GM10266 (cell line): ENCODE results near the gene CLDN10.

Experiments
- DNase-seq: peaks from one replicate; pipeline ENCODE4 v3.0.0; 2012; ENCODE audit errors: extremely low spot score
- TF ChIP-seq, protein P1 (sequence below): IDR thresholded peaks from 2 replicates; pipeline ENCODE4 v1.5.1; 2012; ENCODE audit warnings: mild to moderate bottlenecking, low read depth; ENCODE audit not compliant: control insufficient read depth, insufficient read depth; ENCODE audit errors: missing control alignments

The CLDN10 gene

DNA sequence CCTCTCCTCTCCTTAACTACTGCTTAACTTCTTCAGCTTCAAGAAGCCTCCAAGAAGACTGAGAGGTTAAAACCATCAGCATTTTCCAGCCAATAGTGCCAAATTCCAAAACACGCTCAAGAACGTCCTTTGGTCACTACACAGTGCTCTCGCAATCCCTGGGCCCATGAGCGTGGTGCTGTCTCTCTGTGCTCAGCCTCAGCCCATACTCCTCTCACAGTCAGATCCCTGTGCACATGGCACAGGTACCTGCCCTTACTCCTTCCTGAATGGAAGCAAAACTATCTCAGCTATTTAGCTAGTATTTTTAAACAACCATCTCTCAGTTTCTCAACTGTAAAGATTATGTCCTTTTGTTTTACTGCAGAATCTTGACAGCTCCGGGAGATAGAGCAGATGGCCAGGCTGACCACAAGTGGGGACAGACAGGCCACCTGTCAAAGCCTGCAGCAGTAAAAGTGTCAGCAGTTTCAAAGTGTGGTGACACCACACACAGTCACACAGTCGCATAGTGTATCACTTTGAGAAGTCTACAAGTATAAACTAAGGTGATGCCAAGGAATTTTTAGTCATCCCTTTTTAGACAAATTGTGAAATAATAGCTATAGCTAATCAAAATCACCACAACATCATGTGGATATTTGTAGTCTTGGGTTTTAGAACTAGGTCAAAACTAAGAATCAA, 56.3 kb downstream of the CLDN10 start:
- DNase-seq, result no peak
- TF ChIP-seq, protein P1, sequence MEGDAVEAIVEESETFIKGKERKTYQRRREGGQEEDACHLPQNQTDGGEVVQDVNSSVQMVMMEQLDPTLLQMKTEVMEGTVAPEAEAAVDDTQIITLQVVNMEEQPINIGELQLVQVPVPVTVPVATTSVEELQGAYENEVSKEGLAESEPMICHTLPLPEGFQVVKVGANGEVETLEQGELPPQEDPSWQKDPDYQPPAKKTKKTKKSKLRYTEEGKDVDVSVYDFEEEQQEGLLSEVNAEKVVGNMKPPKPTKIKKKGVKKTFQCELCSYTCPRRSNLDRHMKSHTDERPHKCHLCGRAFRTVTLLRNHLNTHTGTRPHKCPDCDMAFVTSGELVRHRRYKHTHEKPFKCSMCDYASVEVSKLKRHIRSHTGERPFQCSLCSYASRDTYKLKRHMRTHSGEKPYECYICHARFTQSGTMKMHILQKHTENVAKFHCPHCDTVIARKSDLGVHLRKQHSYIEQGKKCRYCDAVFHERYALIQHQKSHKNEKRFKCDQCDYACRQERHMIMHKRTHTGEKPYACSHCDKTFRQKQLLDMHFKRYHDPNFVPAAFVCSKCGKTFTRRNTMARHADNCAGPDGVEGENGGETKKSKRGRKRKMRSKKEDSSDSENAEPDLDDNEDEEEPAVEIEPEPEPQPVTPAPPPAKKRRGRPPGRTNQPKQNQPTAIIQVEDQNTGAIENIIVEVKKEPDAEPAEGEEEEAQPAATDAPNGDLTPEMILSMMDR, result no peak

DNA sequence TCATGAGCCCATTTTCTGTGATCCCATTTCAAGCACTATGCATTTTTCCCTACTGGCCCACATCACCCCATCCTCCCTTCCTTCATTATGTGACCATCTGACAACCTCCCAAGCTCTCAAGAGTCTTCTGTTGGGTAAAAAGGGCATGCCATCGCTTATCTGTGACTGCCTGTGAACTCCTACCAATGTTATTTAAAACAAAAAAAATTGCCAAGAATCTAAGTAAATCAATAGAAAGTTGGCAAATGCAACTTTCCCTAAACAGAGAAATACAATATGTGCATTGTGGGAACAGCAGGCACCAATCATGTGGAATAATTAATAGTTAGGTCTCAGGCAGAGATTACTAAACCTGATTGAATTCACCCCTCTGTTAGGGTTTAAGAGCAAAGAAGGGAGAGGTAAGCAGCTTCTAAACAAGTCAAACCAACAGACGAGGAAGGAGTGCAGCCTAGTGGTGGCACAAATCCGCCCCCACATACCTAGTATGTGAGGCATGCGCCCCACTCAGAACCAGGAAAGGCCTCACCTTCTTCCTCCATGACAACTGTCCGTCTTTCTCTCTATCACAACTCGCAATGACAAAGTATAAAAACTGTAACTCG, 62.2 kb downstream of the CLDN10 start:
- DNase-seq, result no peak
- TF ChIP-seq, protein P1, result no peak

DNA sequence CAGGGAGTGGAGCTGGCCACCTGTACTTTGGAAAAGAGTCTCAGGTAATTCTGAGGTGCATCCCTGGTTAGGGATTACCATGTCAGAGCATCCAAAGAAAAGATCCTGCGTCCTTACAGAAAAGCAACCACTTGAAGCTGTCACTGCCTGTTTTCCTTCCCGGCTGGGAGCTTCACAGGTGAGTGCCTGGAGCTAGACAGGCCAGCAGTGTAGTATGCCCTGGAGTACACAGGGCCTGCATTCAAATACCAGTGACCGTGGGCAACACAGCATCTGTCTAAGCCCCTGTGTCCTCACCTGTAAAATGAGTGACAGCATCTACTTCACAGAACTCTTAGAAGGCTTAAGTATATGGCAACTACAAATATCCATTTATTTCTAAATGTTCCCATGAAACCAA, 63.0 kb downstream of the CLDN10 start:
- no peak for DNase-seq
- TF ChIP-seq, protein P1, result no peak

DNA sequence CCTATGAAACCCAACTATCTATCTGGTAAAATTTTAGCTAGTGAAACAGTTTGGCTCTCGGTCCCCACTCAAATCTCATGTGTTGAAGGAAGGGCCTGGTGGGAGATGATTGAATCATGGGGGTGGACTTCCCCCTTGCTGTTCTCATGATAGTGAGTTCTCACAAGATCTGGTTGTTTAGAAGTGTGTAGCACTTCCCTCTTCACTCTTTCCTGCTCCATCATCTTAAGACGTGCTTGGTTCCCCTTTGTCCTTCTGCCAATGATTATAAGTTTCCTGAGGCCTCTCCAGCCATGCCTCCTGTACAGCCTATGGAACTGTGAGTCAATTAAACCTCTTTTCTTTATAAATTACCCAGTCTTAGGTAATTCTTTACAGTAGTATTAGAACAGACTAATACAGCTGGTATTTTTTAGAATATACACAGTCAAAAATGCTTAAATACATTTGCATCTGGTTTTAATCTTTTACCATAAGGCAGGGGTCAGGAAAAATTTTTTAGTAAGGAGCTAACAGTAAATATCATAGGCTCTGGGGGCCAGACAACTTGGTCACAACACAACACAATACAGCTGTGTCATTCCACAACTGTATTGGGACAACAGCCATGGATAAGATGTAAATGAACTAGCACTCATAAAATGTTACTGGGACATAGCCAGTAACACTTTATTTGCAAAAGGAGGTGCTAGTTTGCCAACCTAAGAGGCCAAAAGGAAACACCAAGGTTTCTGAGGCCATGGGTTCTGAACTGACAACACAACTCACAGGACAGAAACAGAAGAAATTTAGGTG, 67.7 kb downstream of the CLDN10 start:
- DNase-seq, result no peak

DNA sequence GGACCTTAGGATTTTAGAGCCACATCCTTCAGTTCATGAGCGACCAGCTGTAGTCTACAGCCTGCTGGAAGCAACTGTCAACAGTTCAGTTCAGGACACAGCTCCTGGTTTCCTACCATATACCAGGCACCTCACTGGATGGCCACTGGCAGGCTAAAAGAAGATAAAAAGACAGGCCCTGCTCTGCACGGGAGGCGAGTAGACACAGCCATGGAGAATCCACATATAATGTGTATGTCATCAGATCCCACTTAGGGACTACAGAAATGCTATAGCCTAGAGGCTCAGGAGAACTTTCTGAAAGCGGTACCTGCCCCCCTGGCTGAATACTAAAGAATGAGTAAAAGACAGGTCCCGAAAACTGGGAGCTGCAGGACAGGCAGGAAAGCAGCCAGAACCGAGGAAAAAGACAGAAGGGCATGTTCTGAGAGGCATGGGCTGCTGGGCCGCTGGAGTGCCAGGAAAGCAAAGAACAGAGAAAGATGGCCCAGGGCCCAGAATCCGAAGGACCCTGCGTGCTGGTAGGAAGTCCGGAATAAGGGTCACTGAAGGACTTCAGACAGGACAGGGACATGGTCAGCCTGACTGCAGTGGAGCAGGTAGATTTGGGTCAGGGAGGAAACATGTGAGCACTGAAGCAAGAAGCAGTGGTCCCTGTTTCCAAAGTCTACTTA, 68.4 kb downstream of the CLDN10 start:
- TF ChIP-seq, protein P1, result no peak
- DNase-seq, result no peak

More for the DNA sequence above, 67.7 kb downstream of the CLDN10 start:
- TF ChIP-seq, protein P1, result no peak

DNA sequence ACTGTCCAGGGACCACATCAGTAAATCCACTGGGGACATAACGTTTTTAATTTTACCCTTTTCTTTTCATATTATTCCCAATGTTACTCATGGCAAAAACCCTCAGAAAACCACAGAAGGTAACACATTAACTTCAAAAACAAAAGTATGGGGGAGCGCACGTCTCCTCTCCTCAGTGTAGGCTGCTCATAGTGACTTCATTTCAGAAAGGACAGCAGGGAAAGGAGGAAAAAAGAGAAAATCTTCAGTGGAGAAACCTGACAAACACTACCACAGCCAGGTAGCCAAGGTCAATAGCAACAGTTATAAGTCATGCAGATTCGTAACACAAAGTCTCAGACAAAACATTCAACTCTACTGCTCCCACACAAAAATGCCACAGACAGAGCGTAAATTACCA, 70.6 kb downstream of the CLDN10 start:
- TF ChIP-seq, protein P1, result no peak
- DNase-seq, result no peak
